Stimulated activated CD4-positive, alpha-beta T cell treated with anti-CD3 and anti-CD28 coated beads, TNF-alpha, amount 100 ng/mL, for 48 hours (primary cell): Measurements from ENCODE around the gene TLL2.

ENCODE experiments used
- DNase-seq, 3 donors: peaks; one replicate each; pipeline ENCODE4 v3.0.0-alpha.2; 2020; ENCODE audit warnings: low read depth in 3 of 3

Gene TLL2

GRCh38 chr10:96395931-96396877 lies 117.5 kb downstream of the TLL2 start:
- peak; percentile 6 to 42 (median 19) for DNase-seq

DNA sequence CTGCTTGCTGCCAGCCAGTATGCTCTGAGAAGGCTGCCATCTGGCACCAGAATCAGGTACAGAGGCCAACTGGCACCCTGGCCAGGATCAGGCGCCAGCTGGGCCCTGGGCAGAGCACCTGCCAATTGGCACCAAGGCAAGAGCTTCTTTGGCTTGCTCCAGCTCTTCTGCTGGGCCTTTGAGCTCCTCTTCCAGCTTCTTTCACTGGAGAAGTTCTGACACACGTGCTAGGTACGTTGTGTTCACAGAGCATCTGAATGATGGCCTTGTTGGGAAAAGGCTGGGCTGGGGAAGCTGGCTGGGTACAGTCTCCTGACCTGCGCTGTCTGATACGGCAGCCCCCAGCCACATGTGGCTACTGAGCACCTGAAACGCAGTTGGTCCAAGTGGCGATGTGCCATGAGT lies 123.3 kb downstream of the TLL2 start:
- DNase-seq = no peak

DNA sequence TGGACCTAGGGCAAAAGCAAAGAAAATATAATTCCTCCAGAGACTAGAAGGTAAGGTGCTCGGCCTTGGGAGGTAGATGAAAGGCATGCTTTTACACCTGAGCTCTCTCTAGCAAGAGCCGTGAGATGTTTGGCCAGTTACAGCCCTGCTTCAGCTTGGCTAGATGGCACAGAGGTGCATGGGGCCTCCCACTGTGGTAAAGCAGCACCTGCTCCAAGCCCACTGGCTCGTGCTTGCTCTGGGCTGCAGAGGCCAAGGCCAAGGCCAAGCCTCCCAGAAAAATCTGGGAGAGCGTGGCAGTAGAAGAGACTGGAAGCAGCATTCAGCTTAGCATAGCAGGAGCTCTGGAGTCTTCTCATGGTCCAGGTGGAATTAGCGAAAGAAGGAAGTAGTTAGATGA lies 123.9 kb downstream of the TLL2 start:
- no peak for DNase-seq

- no peak for DNase-seq
Observed at GRCh38 chr10:96387601-96388000, 126.1 kb downstream of the TLL2 start.

- no peak for DNase-seq
Observed at GRCh38 chr10:96387161-96387560, 126.6 kb downstream of the TLL2 start.

GRCh38 chr10:96384506-96384905 lies 129.2 kb downstream of the TLL2 start:
- no peak for DNase-seq

DNA sequence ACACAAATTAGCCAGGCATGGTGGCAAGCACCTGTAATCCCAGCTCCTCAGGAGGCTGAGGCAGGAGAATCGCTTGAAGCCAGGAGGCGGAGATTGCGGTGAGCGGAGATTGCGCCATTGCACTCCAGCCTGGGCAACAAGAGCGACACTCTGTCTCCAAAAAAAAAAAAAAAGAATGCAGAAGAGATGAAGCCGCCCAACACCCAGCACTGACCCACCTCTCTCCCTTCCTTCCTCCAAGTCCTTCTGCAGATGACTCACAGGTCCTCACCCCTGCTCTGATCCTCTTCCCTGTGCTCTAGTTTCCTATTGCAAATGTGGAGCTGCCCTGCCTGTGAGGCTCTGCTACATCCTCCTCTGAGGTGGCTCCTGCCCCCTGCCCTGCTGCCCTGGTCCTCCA lies 132.9 kb downstream of the TLL2 start:
- no peak for DNase-seq

DNA sequence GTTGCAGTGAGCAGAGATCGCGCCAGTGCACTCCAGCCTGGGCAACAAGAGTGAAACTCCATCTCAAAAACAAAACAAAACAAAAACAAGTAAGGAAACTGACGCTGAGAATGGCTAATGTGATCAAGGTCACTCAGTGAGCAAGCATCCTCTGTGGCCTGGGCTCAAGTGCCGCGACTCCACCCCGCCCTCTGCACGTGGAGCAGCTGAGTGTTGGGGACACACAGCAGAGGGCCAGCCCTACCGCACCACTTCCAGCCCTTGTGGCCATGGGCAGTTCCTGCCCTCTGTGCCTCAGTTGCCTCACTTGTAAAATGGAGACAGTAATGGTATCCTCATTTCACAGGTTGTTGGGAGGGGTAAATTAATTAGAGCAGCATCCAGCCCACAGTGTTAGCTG lies 134.0 kb downstream of the TLL2 start:
- no peak for DNase-seq

- DNase-seq = no peak
Observed at GRCh38 chr10:96378741-96379140, 135.0 kb downstream of the TLL2 start.

DNA sequence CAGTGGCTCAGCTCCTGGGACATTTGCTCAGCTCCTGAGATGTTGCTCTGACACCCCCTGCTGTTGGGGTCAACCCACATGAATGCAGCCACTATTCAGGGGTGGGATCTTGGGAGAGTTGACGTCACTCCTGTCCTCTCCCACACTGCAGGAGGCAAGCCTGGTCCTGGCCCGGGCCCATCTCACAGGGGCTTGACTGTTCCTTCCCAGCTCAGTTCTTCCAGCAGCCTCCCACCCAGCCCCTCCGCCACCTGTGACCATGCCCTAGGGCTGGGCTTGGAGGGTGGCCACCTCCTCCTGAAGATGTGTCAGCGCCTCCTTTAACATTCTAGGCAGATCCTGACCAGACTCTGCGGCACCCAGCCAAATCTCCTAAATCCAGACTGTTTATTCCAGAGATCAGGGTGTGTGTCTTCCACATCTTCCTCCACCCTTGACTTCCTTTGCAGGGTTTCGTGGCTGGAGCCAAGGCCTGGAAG lies 135.9 kb downstream of the TLL2 start:
- DNase-seq = no peak

DNA sequence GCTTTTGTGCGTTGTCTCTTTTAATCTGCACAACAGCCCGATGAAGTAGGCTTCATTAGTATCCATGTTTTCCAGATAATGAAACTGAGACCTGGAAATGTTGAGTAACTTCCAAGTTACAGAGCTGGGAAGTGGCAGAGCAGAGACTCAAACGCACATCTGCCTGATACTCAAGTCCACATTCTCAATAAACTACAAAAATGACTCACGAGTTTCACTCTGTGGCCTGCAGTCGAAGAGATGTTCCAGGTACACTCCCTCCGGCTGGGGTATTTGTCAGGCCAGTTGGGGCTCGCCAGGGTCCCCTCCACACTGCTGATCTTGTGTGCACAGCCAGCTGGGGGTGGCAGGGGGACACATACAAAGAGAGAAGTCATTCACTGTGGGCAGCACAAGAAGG lies 137.2 kb downstream of the TLL2 start:
- no peak for DNase-seq

DNA sequence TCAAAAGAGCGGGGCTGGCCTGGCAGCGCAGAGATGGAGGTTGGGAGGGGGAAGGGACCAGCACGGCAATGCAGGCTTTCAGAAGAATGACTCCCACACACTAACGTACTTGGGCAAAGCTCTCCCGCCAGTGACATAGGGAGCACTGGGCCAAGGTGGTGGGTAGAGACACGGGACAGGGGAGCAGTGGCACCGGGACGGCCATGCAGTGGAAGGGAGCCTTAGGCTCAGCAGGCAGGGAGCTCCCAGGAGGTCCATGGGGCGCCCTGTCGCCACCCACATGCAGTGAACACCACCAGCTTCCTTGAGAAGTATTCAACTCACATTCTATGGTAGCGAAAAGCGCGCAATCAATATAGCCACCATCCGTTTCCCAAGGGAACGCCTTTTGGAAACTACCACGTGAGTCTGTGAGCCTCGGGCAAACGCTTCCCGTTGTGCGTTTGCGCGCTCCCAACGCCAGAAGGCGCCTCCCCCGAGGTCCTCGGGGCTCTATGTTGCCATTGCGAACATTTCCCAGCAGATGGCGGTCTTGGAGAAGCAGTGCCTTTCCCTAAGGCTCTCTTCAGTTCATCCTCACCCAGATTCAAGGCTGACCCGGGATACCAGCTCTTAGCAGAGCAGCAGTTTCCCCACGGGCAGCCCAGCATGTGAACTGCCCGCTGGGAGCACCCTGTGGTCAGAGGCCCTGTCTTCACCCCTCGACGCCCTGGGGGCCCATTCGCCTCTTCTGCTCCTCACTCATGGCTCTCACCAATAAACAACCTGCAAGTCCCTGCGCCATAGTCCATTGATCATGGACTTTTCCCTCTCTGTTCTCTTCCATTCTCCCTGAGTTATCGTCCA lies 138.5 kb downstream of the TLL2 start:
- peak; percentile 57 to 64 (median 59) for DNase-seq

GRCh38 chr10:96374639-96374984 lies 139.1 kb downstream of the TLL2 start:
- DNase-seq = no peak

DNA sequence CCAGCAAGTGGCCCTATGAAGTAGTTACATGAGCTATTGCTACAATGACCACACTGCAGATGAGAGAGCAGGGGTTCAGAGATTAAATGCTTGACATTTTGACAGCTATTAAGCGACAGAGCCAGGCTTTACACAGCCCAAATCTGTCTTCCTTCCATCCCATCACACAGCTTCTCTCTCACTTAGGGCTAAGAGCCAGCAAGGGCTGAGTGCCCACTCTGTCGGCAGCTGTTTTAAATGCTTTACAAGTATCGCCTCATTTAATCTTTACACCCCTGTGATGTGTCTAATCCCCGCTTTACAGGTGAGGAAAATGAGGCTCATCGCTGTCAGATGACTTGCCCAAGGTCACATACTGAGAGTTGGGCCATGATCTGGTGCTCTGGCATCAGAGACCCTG lies 139.7 kb downstream of the TLL2 start:
- DNase-seq = no peak

GRCh38 chr10:96371356-96371755 lies 142.4 kb downstream of the TLL2 start:
- no peak for DNase-seq

DNA sequence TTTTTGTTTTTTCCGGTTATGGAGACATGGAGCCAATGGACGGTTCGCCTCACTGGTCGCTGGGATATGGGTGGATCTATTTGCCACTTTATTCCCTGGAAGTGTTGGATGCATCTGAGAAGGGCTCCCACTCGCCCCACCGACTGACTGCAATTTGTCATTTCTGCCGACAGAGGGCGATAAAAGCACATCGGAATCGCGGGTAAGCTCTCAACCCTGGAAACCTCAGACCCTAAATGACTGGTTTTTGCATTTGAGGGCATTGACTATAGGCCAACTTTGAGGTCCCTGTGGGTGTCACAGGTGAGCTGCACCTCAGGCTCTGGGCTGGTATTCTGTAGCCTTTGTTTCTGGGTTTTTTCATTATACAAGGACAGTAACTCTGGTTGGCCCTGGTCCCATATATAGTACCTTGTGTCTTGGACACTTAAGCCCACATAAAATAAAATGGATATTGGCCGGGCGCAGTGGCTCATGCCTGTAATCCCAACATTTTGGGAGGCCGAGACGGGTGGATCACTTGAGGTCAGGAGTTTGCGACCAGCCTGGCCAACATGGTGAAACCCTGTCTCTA lies 143.1 kb downstream of the TLL2 start:
- DNase-seq = peak; percentile 20 to 36 (median 22)

DNA sequence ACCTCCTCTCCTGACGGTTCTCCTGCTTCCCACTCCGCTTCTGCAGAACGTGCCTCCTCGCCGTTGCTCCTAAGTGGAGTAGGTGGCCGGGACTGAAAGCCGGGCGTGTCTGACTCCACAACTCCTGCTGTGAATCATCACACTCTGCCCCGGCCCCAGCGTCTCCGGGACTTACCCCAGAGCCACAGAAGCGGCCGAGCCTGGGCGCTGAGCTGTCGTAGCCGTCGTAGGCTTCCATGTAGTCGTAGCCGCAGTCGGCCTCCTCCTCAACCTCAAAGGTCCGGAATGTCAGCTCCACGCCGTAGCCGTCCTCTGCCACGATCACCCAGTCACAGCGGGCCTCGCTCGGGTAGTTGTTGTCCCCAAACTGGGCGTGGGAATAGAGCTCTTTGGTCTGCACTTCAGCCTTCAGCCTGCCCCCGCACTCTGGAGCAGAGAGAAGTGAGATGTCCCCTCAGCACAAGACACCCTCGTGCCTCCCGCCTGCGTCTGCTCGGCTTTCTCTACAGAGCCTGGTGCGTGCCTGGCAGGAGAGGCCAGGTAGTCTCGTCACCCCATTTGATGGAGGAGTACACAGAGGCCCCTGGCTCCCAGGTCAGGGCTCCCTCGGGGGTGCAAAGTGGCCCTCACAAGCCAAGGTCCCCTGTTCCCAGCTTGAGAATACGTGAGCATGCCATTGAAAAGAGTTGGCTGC lies 143.7 kb downstream of the TLL2 start:
- DNase-seq = no peak

DNA sequence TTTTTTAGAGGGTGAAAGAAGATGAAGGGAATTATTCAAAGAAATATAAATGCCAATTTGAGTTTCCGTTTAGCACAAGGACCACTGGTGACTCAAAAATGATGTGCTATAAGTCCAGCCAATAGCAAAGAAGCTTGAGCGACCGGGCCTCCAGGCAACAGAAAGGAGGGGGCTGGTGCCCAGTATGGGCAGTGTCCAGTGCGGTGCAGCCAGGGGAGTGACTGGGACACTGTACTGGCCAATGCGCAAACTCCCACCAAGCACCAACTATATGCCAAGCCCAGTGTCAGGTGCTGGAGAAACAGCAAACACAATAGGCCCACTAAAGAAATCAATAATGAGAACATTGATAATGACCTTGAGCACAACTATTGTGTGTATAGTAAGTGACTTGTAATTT lies 144.8 kb downstream of the TLL2 start:
- DNase-seq = no peak

DNA sequence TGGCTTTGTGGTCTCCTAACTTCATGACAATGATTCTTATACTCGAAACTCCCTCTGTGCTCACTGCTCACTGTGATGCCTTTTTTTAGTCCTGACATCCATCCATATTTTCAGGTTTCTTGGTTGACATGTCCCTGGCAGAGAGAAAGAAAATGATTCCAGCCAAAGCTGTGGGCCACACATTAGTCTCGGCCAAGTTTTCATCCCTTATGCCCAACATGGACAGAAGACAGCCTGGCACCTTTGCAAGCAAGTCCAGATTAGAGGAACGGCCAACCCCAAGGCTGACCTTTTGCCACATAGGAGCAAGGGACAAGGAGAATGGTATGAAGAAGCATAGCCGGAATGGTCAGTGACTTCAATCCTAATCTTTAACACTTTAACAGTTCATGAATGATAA lies 146.3 kb downstream of the TLL2 start:
- DNase-seq = no peak

- no peak for DNase-seq
Observed at GRCh38 chr10:96366508-96366907, 147.2 kb downstream of the TLL2 start.

- no peak for DNase-seq
Observed at GRCh38 chr10:96365571-96365970, 148.2 kb downstream of the TLL2 start.

DNA sequence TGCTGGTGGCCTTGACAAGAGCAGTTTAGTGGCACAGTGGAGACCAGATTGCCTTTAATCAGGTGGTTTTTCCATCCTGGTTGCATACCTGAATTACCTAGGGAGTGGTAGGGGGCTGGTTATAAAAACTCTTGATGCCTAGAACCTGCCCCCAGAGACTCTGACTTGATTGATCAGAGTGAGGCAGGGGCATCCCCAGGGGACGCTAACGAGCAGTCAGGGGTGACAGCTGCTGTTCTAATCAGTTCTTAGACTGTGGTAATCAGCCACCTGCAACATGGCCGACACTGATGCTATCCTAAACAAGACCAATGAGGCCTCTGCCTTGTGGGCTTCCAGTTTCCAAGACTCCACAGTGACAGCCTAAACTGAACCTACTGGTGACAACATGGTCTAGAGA lies 153.0 kb downstream of the TLL2 start:
- no peak for DNase-seq
